ENCODE results near the gene WASHC4.

WASHC4 gene

DNA sequence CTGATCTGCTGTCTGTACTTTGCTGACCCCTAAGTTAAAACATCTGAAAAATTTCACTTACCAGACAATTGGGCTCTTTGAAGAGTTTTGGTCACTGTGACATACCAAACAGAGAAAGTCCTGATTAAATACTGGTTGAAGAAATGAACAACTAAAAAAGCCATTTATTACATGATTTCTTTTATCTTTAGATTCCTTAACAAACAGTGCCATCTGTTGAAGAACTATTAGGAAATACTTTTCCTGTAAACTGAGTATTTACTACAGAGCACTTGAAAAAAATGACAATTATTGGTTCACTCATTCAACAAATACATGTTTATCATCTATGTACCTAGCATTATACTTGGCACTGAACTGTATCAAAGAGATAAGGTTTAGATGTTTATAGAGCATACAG is 6.5 kb upstream of the WASHC4 start:
- no peaks in the 10 kb centered on the region for H3K4me1 ChIP-seq
- H3K4me3 ChIP-seq = no peak overlapping the region
- H3K9me3 ChIP-seq = no peaks in the 10 kb centered on the region
- DNase-seq (ENCODE audit: low spot score in 2 of 2) = no peak
- no peaks in the 10 kb centered on the region for H3K27me3 ChIP-seq (ENCODE audit: low read depth)
- in situ Hi-C loops (cut with MboI; ENCODE audit: low sequenced_read_pairs) = no loop called here
- no peaks in the 10 kb centered on the region for H3K36me3 ChIP-seq (replicated peaks)

DNA sequence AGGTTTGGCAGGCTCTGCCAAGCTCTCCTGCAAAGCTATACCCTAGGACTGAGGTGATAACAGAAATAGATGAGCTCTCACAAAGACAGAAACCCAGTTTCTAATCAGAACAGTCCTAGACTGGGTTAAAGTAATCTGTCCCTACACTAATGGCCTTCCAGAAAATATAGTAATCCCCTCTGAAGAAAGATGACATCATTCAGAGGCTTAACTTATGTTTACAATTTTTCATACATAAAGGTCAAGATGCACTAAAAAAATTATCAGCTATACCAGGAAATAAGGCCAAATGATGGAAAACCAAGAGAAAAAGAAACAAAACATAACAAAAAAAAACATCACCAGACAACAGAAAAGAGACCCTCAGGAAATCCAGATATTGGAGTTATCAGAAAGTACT is 4.9 kb upstream of the WASHC4 start:
- Histone ChIP-seq H3K36me3 (replicated peaks) (no peaks in the 10 kb centered on the region), H3K27me3 (ENCODE audit: low read depth) (no peaks in the 10 kb centered on the region), H3K4me1 (peaks cover 8% of the 10 kb centered on the region), H3K4me3 (no peak overlapping the region), H3K9me3 (no peaks in the 10 kb centered on the region)
- in situ Hi-C loops (cut with MboI; ENCODE audit: low sequenced_read_pairs) = no loop called here
- no peak for DNase-seq (ENCODE audit: low spot score in 2 of 2)

GRCh38 chr12:105104762-105105161 is 2.8 kb upstream of the WASHC4 start:
- in situ Hi-C loops (cut with MboI; ENCODE audit: low sequenced_read_pairs) = no loop called here
- H3K36me3 ChIP-seq (replicated peaks) = no peaks in the 10 kb centered on the region
- no peak for DNase-seq (ENCODE audit: low spot score in 2 of 2)
- no peaks in the 10 kb centered on the region for H3K9me3 ChIP-seq
- H3K27me3 ChIP-seq (ENCODE audit: low read depth) = no peaks in the 10 kb centered on the region
- H3K4me1 ChIP-seq = peaks cover 9% of the 10 kb centered on the region
- H3K4me3 ChIP-seq = no peak overlapping the region

- peak overlapping the region; percentile 91 for H3K4me3 ChIP-seq
- peaks cover 5% of the 10 kb centered on the region for H3K36me3 ChIP-seq (replicated peaks)
- no peaks in the 10 kb centered on the region for H3K9me3 ChIP-seq
- in situ Hi-C loops (cut with MboI; ENCODE audit: low sequenced_read_pairs) = no loop called here
- H3K27me3 ChIP-seq (ENCODE audit: low read depth) = no peaks in the 10 kb centered on the region
- no peak for DNase-seq (ENCODE audit: low spot score in 2 of 2)
- H3K4me1 ChIP-seq = peaks cover 22% of the 10 kb centered on the region
These were observed 910 bp upstream of the WASHC4 start for GRCh38 chr12:105106621-105107020.

- no peak for DNase-seq (ENCODE audit: low spot score in 2 of 2)
- Histone ChIP-seq H3K9me3 (no peaks in the 10 kb centered on the region), H3K4me1 (peaks cover 22% of the 10 kb centered on the region), H3K4me3 (peak overlapping the region; percentile 91), H3K36me3 (replicated peaks) (peaks cover 10% of the 10 kb centered on the region), H3K27me3 (ENCODE audit: low read depth) (no peaks in the 10 kb centered on the region)
- in situ Hi-C loops (cut with MboI; ENCODE audit: low sequenced_read_pairs) = no loop called here
These were observed 399 bp upstream of the WASHC4 start for GRCh38 chr12:105107171-105107493.

GRCh38 chr12:105109465-105110212 is 2.1 kb downstream of the WASHC4 start:
- no peaks in the 10 kb centered on the region for H3K9me3 ChIP-seq
- peak overlapping the region; percentile 91 for H3K4me3 ChIP-seq
- no peaks in the 10 kb centered on the region for H3K27me3 ChIP-seq (ENCODE audit: low read depth)
- peaks cover 28% of the 10 kb centered on the region for H3K4me1 ChIP-seq
- peaks cover 23% of the 10 kb centered on the region for H3K36me3 ChIP-seq (replicated peaks)
- in situ Hi-C loops (cut with MboI; ENCODE audit: low sequenced_read_pairs) = no loop called here
- peak in 1 of 2 experiments; percentile 20 for DNase-seq (ENCODE audit: low spot score in 2 of 2)

DNA sequence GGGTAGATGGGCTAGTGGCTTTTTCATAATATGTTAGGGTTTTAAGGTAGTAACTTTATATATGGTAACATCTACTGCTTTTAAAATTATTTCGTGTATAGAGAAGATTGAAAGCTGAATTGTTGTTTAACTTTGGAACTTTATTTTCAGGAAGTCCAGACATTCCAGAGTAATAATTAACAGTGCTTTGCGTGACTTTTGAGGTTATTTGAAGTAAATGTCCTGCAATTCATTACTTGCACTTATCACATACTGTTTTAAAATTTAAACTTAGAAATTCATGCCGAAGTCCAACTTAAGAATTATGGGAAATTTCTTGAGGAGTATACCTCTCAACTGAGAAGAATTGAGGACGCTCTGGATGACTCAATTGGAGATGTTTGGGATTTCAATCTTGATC is 3.3 kb downstream of the WASHC4 start:
- Histone ChIP-seq H3K27me3 (ENCODE audit: low read depth) (no peaks in the 10 kb centered on the region), H3K4me3 (no peak overlapping the region), H3K36me3 (replicated peaks) (peaks cover 30% of the 10 kb centered on the region), H3K9me3 (no peaks in the 10 kb centered on the region), H3K4me1 (peaks cover 28% of the 10 kb centered on the region)
- in situ Hi-C loops (cut with MboI; ENCODE audit: low sequenced_read_pairs) = no loop called here
- DNase-seq (ENCODE audit: low spot score in 2 of 2) = no peak

- H3K9me3 ChIP-seq = no peaks in the 10 kb centered on the region
- no peak for DNase-seq (ENCODE audit: low spot score in 2 of 2)
- peaks cover 48% of the 10 kb centered on the region for H3K36me3 ChIP-seq (replicated peaks)
- H3K27me3 ChIP-seq (ENCODE audit: low read depth) = no peaks in the 10 kb centered on the region
- peaks cover 20% of the 10 kb centered on the region for H3K4me1 ChIP-seq
- H3K4me3 ChIP-seq = no peak overlapping the region
- in situ Hi-C loops (cut with MboI; ENCODE audit: low sequenced_read_pairs) = no loop called here
These were observed 5.6 kb downstream of the WASHC4 start for GRCh38 chr12:105113094-105113493.

GRCh38 chr12:105116969-105117368 is 9.4 kb downstream of the WASHC4 start:
- in situ Hi-C loops (cut with MboI; ENCODE audit: low sequenced_read_pairs) = no loop called here
- H3K36me3 ChIP-seq (replicated peaks) = peaks cover 71% of the 10 kb centered on the region
- H3K4me1 ChIP-seq = peaks cover 6% of the 10 kb centered on the region; the same call in 1 of the 2 replicates
- no peak overlapping the region for H3K4me3 ChIP-seq
- no peaks in the 10 kb centered on the region for H3K9me3 ChIP-seq
- no peaks in the 10 kb centered on the region for H3K27me3 ChIP-seq (ENCODE audit: low read depth)
- DNase-seq (ENCODE audit: low spot score in 2 of 2) = no peak

DNA sequence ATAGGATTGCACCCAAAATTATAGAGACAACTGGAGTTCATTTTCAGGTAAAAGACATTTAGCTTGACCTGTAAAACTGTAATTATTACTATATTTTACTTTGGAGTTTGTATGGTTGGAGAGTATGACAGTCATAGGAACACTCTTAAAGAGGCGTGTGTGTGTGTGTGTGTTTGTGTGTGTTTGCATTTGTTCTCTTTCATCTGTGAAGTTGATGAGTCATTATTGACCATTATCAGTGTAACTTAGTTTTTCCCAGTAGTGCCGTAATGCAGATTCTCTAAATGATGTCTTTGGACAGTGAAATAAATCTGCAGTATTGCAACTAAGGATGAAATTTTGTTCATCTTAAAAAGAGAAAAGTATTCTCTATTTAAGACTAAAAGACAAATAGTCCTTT is 13.0 kb downstream of the WASHC4 start:
- in situ Hi-C loops (cut with MboI; ENCODE audit: low sequenced_read_pairs) = no loop called here
- Histone ChIP-seq H3K4me1 (no peaks in the 10 kb centered on the region), H3K27me3 (ENCODE audit: low read depth) (no peaks in the 10 kb centered on the region), H3K4me3 (no peak overlapping the region), H3K9me3 (no peaks in the 10 kb centered on the region), H3K36me3 (replicated peaks) (peaks cover 62% of the 10 kb centered on the region)
- no peak for DNase-seq (ENCODE audit: low spot score in 2 of 2)

- peaks cover 12% of the 10 kb centered on the region for H3K4me1 ChIP-seq
- H3K9me3 ChIP-seq = no peaks in the 10 kb centered on the region
- in situ Hi-C loops (cut with MboI; ENCODE audit: low sequenced_read_pairs) = no loop called here
- H3K4me3 ChIP-seq = no peak overlapping the region
- no peaks in the 10 kb centered on the region for H3K27me3 ChIP-seq (ENCODE audit: low read depth)
- peaks cover 29% of the 10 kb centered on the region for H3K36me3 ChIP-seq (replicated peaks)
- DNase-seq (ENCODE audit: low spot score in 2 of 2) = no peak
These were observed 30.7 kb downstream of the WASHC4 start for GRCh38 chr12:105138248-105138647.

GRCh38 chr12:105141320-105141922 is 33.9 kb downstream of the WASHC4 start:
- Histone ChIP-seq H3K36me3 (replicated peaks) (peaks cover 31% of the 10 kb centered on the region), H3K4me3 (no peak overlapping the region), H3K27me3 (ENCODE audit: low read depth) (no peaks in the 10 kb centered on the region), H3K9me3 (no peaks in the 10 kb centered on the region), H3K4me1 (peaks cover 12% of the 10 kb centered on the region)
- in situ Hi-C loops (cut with MboI; ENCODE audit: low sequenced_read_pairs) = no loop called here
- no peak for DNase-seq (ENCODE audit: low spot score in 2 of 2)

- DNase-seq (ENCODE audit: low spot score in 2 of 2) = no peak
- Histone ChIP-seq H3K36me3 (replicated peaks) (peaks cover 39% of the 10 kb centered on the region), H3K4me3 (no peak overlapping the region), H3K4me1 (peaks cover 12% of the 10 kb centered on the region), H3K27me3 (ENCODE audit: low read depth) (no peaks in the 10 kb centered on the region), H3K9me3 (no peaks in the 10 kb centered on the region)
- in situ Hi-C loops (cut with MboI; ENCODE audit: low sequenced_read_pairs) = no loop called here
These were observed 34.7 kb downstream of the WASHC4 start for GRCh38 chr12:105142259-105142658.

GRCh38 chr12:105156260-105156659 is 48.7 kb downstream of the WASHC4 start:
- H3K27me3 ChIP-seq (ENCODE audit: low read depth) = no peaks in the 10 kb centered on the region
- peaks cover 34% of the 10 kb centered on the region for H3K36me3 ChIP-seq (replicated peaks)
- H3K9me3 ChIP-seq = no peaks in the 10 kb centered on the region
- peaks cover 33% of the 10 kb centered on the region for H3K4me1 ChIP-seq
- in situ Hi-C loops (cut with MboI; ENCODE audit: low sequenced_read_pairs) = no loop called here
- H3K4me3 ChIP-seq = no peak overlapping the region
- no peak for DNase-seq (ENCODE audit: low spot score in 2 of 2)

All from HAP-1 (cell line).